HUES48 (cell line): ENCODE data around the gene FBXO22.

Experiments used
- H3K27ac ChIP-seq: one replicate; pipeline ENCODE4 v1.7.0; 2013; ENCODE audit warnings: low read depth, low read length, inconsistent platforms
- H3K27me3 ChIP-seq: 2 replicates; pipeline ENCODE4 v1.6.1; 2013; ENCODE audit warnings: mild to moderate bottlenecking, low read length; ENCODE audit not compliant: control insufficient read depth, insufficient read depth
- H3K36me3 ChIP-seq: 2 replicates; pipeline ENCODE4 v1.6.1; 2013; ENCODE audit warnings: low read length; ENCODE audit not compliant: control insufficient read depth, insufficient read depth
- H3K4me1 ChIP-seq: 2 replicates; pipeline ENCODE4 v1.6.1; 2013; ENCODE audit warnings: mild to moderate bottlenecking, low read length; ENCODE audit not compliant: control insufficient read depth, insufficient read depth
- H3K4me3 ChIP-seq: 2 replicates; pipeline ENCODE4 v1.5.1; 2013; ENCODE audit warnings: mild to moderate bottlenecking, low read depth, low read length
- H3K9ac ChIP-seq: 2 replicates; pipeline ENCODE4 v1.6.1; 2013; ENCODE audit warnings: mild to moderate bottlenecking, low read depth, low read length, moderate library complexity
- H3K9me3 ChIP-seq: 2 replicates; pipeline ENCODE4 v1.6.1; 2013; ENCODE audit warnings: low read length; ENCODE audit not compliant: control insufficient read depth, insufficient read depth

Gene FBXO22

GRCh38 chr15:75920079-75920478 lies 16.4 kb downstream of the FBXO22 start:
- Histone ChIP-seq H3K27ac (no peak overlapping the region), H3K9me3 (no peaks in the 10 kb centered on the region), H3K4me3 (no peak overlapping the region), H3K36me3 (peaks cover 80% of the 10 kb centered on the region), H3K4me1 (no peaks in the 10 kb centered on the region), H3K27me3 (no peaks in the 10 kb centered on the region), H3K9ac (no peak overlapping the region)

GRCh38 chr15:75921732-75922703 lies 18.3 kb downstream of the FBXO22 start:
- Histone ChIP-seq H3K27me3 (no peaks in the 10 kb centered on the region), H3K36me3 (peaks cover 73% of the 10 kb centered on the region), H3K9me3 (no peaks in the 10 kb centered on the region), H3K4me1 (peaks cover 10% of the 10 kb centered on the region), H3K4me3 (no peak overlapping the region), H3K27ac (no peak overlapping the region), H3K9ac (no peak overlapping the region)

- no peaks in the 10 kb centered on the region for H3K9me3 ChIP-seq
- peaks cover 15% of the 10 kb centered on the region for H3K4me1 ChIP-seq
- no peak overlapping the region for H3K27ac ChIP-seq
- no peaks in the 10 kb centered on the region for H3K27me3 ChIP-seq
- H3K9ac ChIP-seq = no peak overlapping the region
- H3K4me3 ChIP-seq = no peak overlapping the region
- peaks cover 55% of the 10 kb centered on the region for H3K36me3 ChIP-seq
These were observed 20.1 kb downstream of the FBXO22 start for GRCh38 chr15:75923756-75924155.

GRCh38 chr15:75924576-75924975 lies 20.9 kb downstream of the FBXO22 start:
- H3K4me1 ChIP-seq = peaks cover 15% of the 10 kb centered on the region
- H3K27me3 ChIP-seq = no peaks in the 10 kb centered on the region
- no peaks in the 10 kb centered on the region for H3K9me3 ChIP-seq
- peaks cover 48% of the 10 kb centered on the region for H3K36me3 ChIP-seq
- H3K27ac ChIP-seq = no peak overlapping the region
- no peak overlapping the region for H3K9ac ChIP-seq
- no peak overlapping the region for H3K4me3 ChIP-seq

- Histone ChIP-seq H3K9me3 (no peaks in the 10 kb centered on the region), H3K27me3 (no peaks in the 10 kb centered on the region), H3K36me3 (peaks cover 48% of the 10 kb centered on the region), H3K9ac (no peak overlapping the region), H3K4me3 (no peak overlapping the region), H3K27ac (no peak overlapping the region), H3K4me1 (peaks cover 15% of the 10 kb centered on the region)
These were observed 21.8 kb downstream of the FBXO22 start for GRCh38 chr15:75925440-75925839.

- peaks cover 53% of the 10 kb centered on the region for H3K36me3 ChIP-seq
- no peak overlapping the region for H3K4me3 ChIP-seq
- H3K27me3 ChIP-seq = no peaks in the 10 kb centered on the region
- no peaks in the 10 kb centered on the region for H3K9me3 ChIP-seq
- peaks cover 15% of the 10 kb centered on the region for H3K4me1 ChIP-seq
- no peak overlapping the region for H3K27ac ChIP-seq
- no peak overlapping the region for H3K9ac ChIP-seq
These were observed 23.3 kb downstream of the FBXO22 start for GRCh38 chr15:75926931-75927330.

GRCh38 chr15:75927601-75928000 lies 23.9 kb downstream of the FBXO22 start:
- Histone ChIP-seq H3K4me1 (peaks cover 15% of the 10 kb centered on the region), H3K9me3 (no peaks in the 10 kb centered on the region), H3K4me3 (no peak overlapping the region), H3K27ac (no peak overlapping the region), H3K36me3 (peaks cover 53% of the 10 kb centered on the region), H3K27me3 (no peaks in the 10 kb centered on the region), H3K9ac (no peak overlapping the region)

- Histone ChIP-seq H3K36me3 (peaks cover 52% of the 10 kb centered on the region), H3K27me3 (no peaks in the 10 kb centered on the region), H3K27ac (no peak overlapping the region), H3K9me3 (no peaks in the 10 kb centered on the region), H3K9ac (no peak overlapping the region), H3K4me3 (no peak overlapping the region), H3K4me1 (peaks cover 15% of the 10 kb centered on the region)
These were observed 25.3 kb downstream of the FBXO22 start for GRCh38 chr15:75928680-75929608.

- H3K9ac ChIP-seq = no peak overlapping the region
- H3K4me3 ChIP-seq = no peak overlapping the region
- H3K27ac ChIP-seq = no peak overlapping the region
- H3K27me3 ChIP-seq = no peaks in the 10 kb centered on the region
- H3K9me3 ChIP-seq = no peaks in the 10 kb centered on the region
- H3K36me3 ChIP-seq = peaks cover 61% of the 10 kb centered on the region
- H3K4me1 ChIP-seq = peaks cover 15% of the 10 kb centered on the region
These were observed 26.3 kb downstream of the FBXO22 start for GRCh38 chr15:75929799-75930565.

- no peak overlapping the region for H3K27ac ChIP-seq
- H3K9ac ChIP-seq = no peak overlapping the region
- H3K4me1 ChIP-seq = peaks cover 15% of the 10 kb centered on the region
- H3K36me3 ChIP-seq = peaks cover 67% of the 10 kb centered on the region
- no peak overlapping the region for H3K4me3 ChIP-seq
- H3K27me3 ChIP-seq = no peaks in the 10 kb centered on the region
- H3K9me3 ChIP-seq = 0 out of 2 replicates have a peak, but pooled peaks cover 3% of the 10 kb centered on the region
These were observed 27.2 kb downstream of the FBXO22 start for GRCh38 chr15:75930866-75931265.
